ENCODE results near the gene CACNB2.

CACNB2 gene

GRCh38 chr10:18159557-18159956 lies 19.3 kb downstream of the CACNB2 start:
- Histone ChIP-seq H3K4me3 (ENCODE audit: low read length) (no peak overlapping the region), H3K4me1 (ENCODE audit: control insufficient read depth, low read length) (no peaks in the 10 kb centered on the region), H3K9me2 (replicated peaks; ENCODE audit: control insufficient read depth, low read length) (no peaks in the 10 kb centered on the region), H3F3A (ENCODE audit: control insufficient read depth, insufficient read depth) (no peaks in the 10 kb centered on the region), H3K79me2 (ENCODE audit: control insufficient read depth, low read length) (no peaks in the 10 kb centered on the region), H3K4me2 (ENCODE audit: low read length) (no peak overlapping the region), H3K36me3 (ENCODE audit: control insufficient read depth, low read length) (no peaks in the 10 kb centered on the region), H3K9me3 (ENCODE audit: control insufficient read depth, insufficient read depth, low read length) (no peaks in the 10 kb centered on the region), H3K27ac (ENCODE audit: low read depth, low read length) (no peak overlapping the region), H4K20me1 (ENCODE audit: control insufficient read depth, insufficient read depth, low read depth, low read length) (no peaks in the 10 kb centered on the region), H3K27me3 (ENCODE audit: control insufficient read depth, low read length) (no peaks in the 10 kb centered on the region)
- no peak for TF ChIP-seq EZH2phosphoT487 (IDR thresholded peaks at IDR 0.05; ENCODE audit: borderline replicate concordance, low read length)
- TF ChIP-seq CTCF (IDR thresholded peaks at IDR 0.05; ENCODE audit: low read depth, low read length, poor library complexity, severe bottlenecking), result no peak

- H3K9me2 ChIP-seq (replicated peaks; ENCODE audit: control insufficient read depth, low read length), result no peaks in the 10 kb centered on the region
- no peaks in the 10 kb centered on the region for H3K79me2 ChIP-seq (ENCODE audit: control insufficient read depth, low read length)
- TF ChIP-seq EZH2phosphoT487 (IDR thresholded peaks at IDR 0.05; ENCODE audit: borderline replicate concordance, low read length), result no peak
- TF ChIP-seq CTCF (IDR thresholded peaks at IDR 0.05; ENCODE audit: low read depth, low read length, poor library complexity, severe bottlenecking), result no peak
- H3K9me3 ChIP-seq (ENCODE audit: control insufficient read depth, insufficient read depth, low read length), result no peaks in the 10 kb centered on the region
- H4K20me1 ChIP-seq (ENCODE audit: control insufficient read depth, insufficient read depth, low read depth, low read length), result no peaks in the 10 kb centered on the region
- no peaks in the 10 kb centered on the region for H3F3A ChIP-seq (ENCODE audit: control insufficient read depth, insufficient read depth)
- no peaks in the 10 kb centered on the region for H3K27me3 ChIP-seq (ENCODE audit: control insufficient read depth, low read length)
- no peak overlapping the region for H3K27ac ChIP-seq (ENCODE audit: low read depth, low read length)
- no peak overlapping the region for H3K4me3 ChIP-seq (ENCODE audit: low read length)
- no peak overlapping the region for H3K4me2 ChIP-seq (ENCODE audit: low read length)
- H3K36me3 ChIP-seq (ENCODE audit: control insufficient read depth, low read length), result no peaks in the 10 kb centered on the region
- no peaks in the 10 kb centered on the region for H3K4me1 ChIP-seq (ENCODE audit: control insufficient read depth, low read length)
Observed at GRCh38 chr10:18162021-18162627, 21.9 kb downstream of the CACNB2 start.

GRCh38 chr10:18164093-18164492 lies 23.9 kb downstream of the CACNB2 start:
- no peak overlapping the region for H3K4me2 ChIP-seq (ENCODE audit: low read length)
- no peaks in the 10 kb centered on the region for H3F3A ChIP-seq (ENCODE audit: control insufficient read depth, insufficient read depth)
- no peak overlapping the region for H3K4me3 ChIP-seq (ENCODE audit: low read length)
- no peaks in the 10 kb centered on the region for H3K4me1 ChIP-seq (ENCODE audit: control insufficient read depth, low read length)
- no peak overlapping the region for H3K27ac ChIP-seq (ENCODE audit: low read depth, low read length)
- H3K27me3 ChIP-seq (ENCODE audit: control insufficient read depth, low read length), result no peaks in the 10 kb centered on the region
- no peaks in the 10 kb centered on the region for H3K9me2 ChIP-seq (replicated peaks; ENCODE audit: control insufficient read depth, low read length)
- no peaks in the 10 kb centered on the region for H3K36me3 ChIP-seq (ENCODE audit: control insufficient read depth, low read length)
- H4K20me1 ChIP-seq (ENCODE audit: control insufficient read depth, insufficient read depth, low read depth, low read length), result no peaks in the 10 kb centered on the region
- H3K9me3 ChIP-seq (ENCODE audit: control insufficient read depth, insufficient read depth, low read length), result no peaks in the 10 kb centered on the region
- H3K79me2 ChIP-seq (ENCODE audit: control insufficient read depth, low read length), result no peaks in the 10 kb centered on the region
- TF ChIP-seq CTCF (IDR thresholded peaks at IDR 0.05; ENCODE audit: low read depth, low read length, poor library complexity, severe bottlenecking) (no peak), EZH2phosphoT487 (IDR thresholded peaks at IDR 0.05; ENCODE audit: borderline replicate concordance, low read length) (no peak)

All from DOHH2 (cell line).